SK-N-SH treated with all-trans-retinoic acid at 6 μM for 48 hours (cell line): Measurements from ENCODE around the gene CHRND.

Experiments used
- ATAC-seq: fragments of 200-7000 bp; cut with Tn5 transposase; 3 replicates; pipeline ENCODE4 v1.9.1; 2020; ENCODE audit warnings: mild to moderate bottlenecking, moderate library complexity
- BACH2 ChIP-seq: fragments of 250-450 bp; sonication (Bioruptor Pico); IDR thresholded peaks from 2 replicates; pipeline ENCODE4 v1.9.0; 2021; ENCODE audit warnings: mild to moderate bottlenecking, borderline replicate concordance
- CREB5 ChIP-seq: fragments of 250-450 bp; sonication (Bioruptor Pico); IDR thresholded peaks from 2 replicates; pipeline ENCODE4 v1.5.1; 2020; ENCODE audit warnings: low read depth, mild to moderate bottlenecking, moderate library complexity
- CSRNP3 ChIP-seq: fragments of 250-450 bp; sonication (Bioruptor Pico); IDR thresholded peaks from 2 replicates; pipeline ENCODE4 v1.5.1; 2021; ENCODE audit warnings: mild to moderate bottlenecking, moderate library complexity
- GLIS3 ChIP-seq: fragments of 250-450 bp; sonication (Bioruptor Pico); IDR thresholded peaks from 2 replicates; pipeline ENCODE4 v1.5.0; 2020; ENCODE audit warnings: mild to moderate bottlenecking, moderate library complexity
- ISL1 ChIP-seq: fragments of 250-450 bp; sonication (Bioruptor Pico); IDR thresholded peaks from 2 replicates; pipeline ENCODE4 v2.1.2; 2022; ENCODE audit warnings: mild to moderate bottlenecking, moderate library complexity
- OSR1 ChIP-seq: fragments of 250-450 bp; sonication (Bioruptor Pico); IDR thresholded peaks from 2 replicates; pipeline ENCODE4 v1.8.0; 2022; ENCODE audit warnings: moderate library complexity, mild to moderate bottlenecking, inconsistent platforms
- RARB ChIP-seq: fragments of 250-450 bp; sonication (Bioruptor Pico); IDR thresholded peaks from 2 replicates; pipeline ENCODE4 v1.8.0; 2021; ENCODE audit warnings: mild to moderate bottlenecking, moderate library complexity
- TCF4 ChIP-seq: fragments of 250-450 bp; sonication (Bioruptor Pico); IDR thresholded peaks from 2 replicates; pipeline ENCODE4 v1.8.0; 2021; ENCODE audit warnings: mild to moderate bottlenecking, moderate library complexity, borderline replicate concordance
- TOX ChIP-seq: fragments of 250-450 bp; sonication (Bioruptor Pico); IDR thresholded peaks from 2 replicates; pipeline ENCODE4 v1.8.0; 2021; ENCODE audit warnings: mild to moderate bottlenecking, moderate library complexity, borderline replicate concordance
- ZC3H10 ChIP-seq: fragments of 250-450 bp; sonication (Bioruptor Pico); IDR thresholded peaks from 2 replicates; pipeline ENCODE4 v1.5.1; 2021; ENCODE audit warnings: mild to moderate bottlenecking, moderate library complexity
- ZFP30 ChIP-seq: fragments of 450-650 bp; formaldehyde crosslinking; IDR thresholded peaks from 2 replicates; pipeline ENCODE4 v1.5.0; 2022; ENCODE audit warnings: mild to moderate bottlenecking, moderate library complexity
- ZNF70 ChIP-seq: fragments of 450-650 bp; formaldehyde crosslinking; IDR thresholded peaks from 2 replicates; pipeline ENCODE4 v1.5.0; 2020; ENCODE audit warnings: mild to moderate bottlenecking, moderate library complexity
- ZNF8 ChIP-seq: fragments of 450-650 bp; formaldehyde crosslinking; IDR thresholded peaks from 2 replicates; pipeline ENCODE4 v1.5.0; 2020; ENCODE audit warnings: mild to moderate bottlenecking, moderate library complexity
- TF ChIP-seq, protein P1 (sequence below): fragments of 250-450 bp; sonication (Bioruptor Pico); IDR thresholded peaks from 2 replicates; pipeline ENCODE4 v1.8.0; 2021; ENCODE audit warnings: low read depth, mild to moderate bottlenecking, moderate library complexity, borderline replicate concordance
- TF ChIP-seq, protein P2 (sequence below): fragments of 250-450 bp; sonication (Bioruptor Pico); IDR thresholded peaks from 2 replicates; pipeline ENCODE4 v1.5.0; 2020; ENCODE audit warnings: mild to moderate bottlenecking, moderate library complexity
- TF ChIP-seq, protein P3 (sequence below): fragments of 250-450 bp; sonication (Bioruptor Pico); IDR thresholded peaks from 2 replicates; pipeline ENCODE4 v1.8.0; 2020; ENCODE audit warnings: mild to moderate bottlenecking, moderate library complexity, borderline replicate concordance

The CHRND gene

GRCh38 chr2:232481322-232482140 lies 44.4 kb upstream of the CHRND start:
- ATAC-seq = no peak
- no peak for TF ChIP-seq OSR1 (CRISPR knock-in tag)
- no peak for TF ChIP-seq TCF4 (CRISPR knock-in tag)
- TF ChIP-seq TOX (CRISPR knock-in tag) = no peak
- TF ChIP-seq, protein P1, sequence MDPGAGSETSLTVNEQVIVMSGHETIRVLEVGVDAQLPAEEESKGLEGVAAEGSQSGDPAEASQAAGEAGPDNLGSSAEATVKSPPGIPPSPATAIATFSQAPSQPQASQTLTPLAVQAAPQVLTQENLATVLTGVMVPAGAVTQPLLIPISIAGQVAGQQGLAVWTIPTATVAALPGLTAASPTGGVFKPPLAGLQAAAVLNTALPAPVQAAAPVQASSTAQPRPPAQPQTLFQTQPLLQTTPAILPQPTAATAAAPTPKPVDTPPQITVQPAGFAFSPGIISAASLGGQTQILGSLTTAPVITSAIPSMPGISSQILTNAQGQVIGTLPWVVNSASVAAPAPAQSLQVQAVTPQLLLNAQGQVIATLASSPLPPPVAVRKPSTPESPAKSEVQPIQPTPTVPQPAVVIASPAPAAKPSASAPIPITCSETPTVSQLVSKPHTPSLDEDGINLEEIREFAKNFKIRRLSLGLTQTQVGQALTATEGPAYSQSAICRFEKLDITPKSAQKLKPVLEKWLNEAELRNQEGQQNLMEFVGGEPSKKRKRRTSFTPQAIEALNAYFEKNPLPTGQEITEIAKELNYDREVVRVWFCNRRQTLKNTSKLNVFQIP (CRISPR knock-in tag) = no peak
- TF ChIP-seq ZNF70 (CRISPR knock-in tag) = no peak
- no peak for TF ChIP-seq ZC3H10 (CRISPR knock-in tag)
- no peak for TF ChIP-seq CREB5 (CRISPR knock-in tag)
- TF ChIP-seq, protein P2, sequence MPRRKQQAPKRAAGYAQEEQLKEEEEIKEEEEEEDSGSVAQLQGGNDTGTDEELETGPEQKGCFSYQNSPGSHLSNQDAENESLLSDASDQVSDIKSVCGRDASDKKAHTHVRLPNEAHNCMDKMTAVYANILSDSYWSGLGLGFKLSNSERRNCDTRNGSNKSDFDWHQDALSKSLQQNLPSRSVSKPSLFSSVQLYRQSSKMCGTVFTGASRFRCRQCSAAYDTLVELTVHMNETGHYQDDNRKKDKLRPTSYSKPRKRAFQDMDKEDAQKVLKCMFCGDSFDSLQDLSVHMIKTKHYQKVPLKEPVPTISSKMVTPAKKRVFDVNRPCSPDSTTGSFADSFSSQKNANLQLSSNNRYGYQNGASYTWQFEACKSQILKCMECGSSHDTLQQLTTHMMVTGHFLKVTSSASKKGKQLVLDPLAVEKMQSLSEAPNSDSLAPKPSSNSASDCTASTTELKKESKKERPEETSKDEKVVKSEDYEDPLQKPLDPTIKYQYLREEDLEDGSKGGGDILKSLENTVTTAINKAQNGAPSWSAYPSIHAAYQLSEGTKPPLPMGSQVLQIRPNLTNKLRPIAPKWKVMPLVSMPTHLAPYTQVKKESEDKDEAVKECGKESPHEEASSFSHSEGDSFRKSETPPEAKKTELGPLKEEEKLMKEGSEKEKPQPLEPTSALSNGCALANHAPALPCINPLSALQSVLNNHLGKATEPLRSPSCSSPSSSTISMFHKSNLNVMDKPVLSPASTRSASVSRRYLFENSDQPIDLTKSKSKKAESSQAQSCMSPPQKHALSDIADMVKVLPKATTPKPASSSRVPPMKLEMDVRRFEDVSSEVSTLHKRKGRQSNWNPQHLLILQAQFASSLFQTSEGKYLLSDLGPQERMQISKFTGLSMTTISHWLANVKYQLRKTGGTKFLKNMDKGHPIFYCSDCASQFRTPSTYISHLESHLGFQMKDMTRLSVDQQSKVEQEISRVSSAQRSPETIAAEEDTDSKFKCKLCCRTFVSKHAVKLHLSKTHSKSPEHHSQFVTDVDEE (CRISPR knock-in tag) = no peak
- TF ChIP-seq ZNF8 = no peak
- TF ChIP-seq BACH2 (CRISPR knock-in tag) = no peak
- TF ChIP-seq ZFP30 (CRISPR knock-in tag) = no peak
- TF ChIP-seq CSRNP3 (CRISPR knock-in tag) = no peak

DNA sequence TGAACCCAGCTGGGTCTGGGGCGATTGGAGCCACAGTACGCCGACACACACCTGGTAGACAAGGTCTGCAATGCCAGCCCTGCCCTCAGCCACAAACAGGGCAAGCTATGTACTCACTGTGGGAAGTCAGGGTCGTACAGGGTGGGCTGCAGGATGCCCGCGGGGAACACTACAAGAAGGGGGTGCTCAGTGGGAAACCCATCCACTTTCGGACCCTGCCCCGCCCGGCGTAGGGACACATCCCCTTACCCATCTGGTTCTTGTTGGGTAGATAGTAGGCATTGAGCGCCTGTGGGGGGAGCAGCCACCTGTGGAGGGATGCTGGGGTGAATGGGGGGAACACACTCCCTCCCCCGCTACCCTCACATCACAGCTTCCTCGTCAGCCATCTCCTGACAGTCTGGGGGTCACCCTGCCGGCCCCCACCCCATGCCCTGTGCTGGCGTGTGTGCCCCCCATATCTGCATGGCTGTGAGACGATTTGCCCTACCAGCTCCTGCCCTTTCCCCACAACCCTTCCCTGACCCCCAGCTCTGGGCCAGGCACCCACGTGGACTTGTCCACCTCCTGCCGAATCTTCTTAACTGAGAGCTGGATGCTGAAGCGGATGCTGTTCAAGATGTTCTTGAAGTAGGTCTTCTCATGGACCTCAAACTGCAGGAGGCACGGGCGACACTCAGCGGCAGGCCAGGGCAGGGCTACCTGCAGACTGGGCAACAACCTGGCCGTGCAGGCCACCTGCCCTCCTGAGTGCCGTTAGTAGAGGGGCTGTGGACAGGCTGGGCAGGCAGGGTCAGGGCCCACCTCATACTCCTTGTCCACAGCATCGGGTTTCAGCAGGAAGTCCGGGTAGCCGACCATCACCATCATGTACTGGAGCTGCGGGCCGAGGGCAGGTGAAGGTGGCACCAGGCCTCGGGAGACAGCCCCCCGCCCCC lies 43.4 kb upstream of the CHRND start:
- ATAC-seq = no peak
- TF ChIP-seq ISL1 (no peak), GLIS3 (CRISPR knock-in tag) (no peak), ZNF70 (CRISPR knock-in tag) (no peak), CREB5 (CRISPR knock-in tag) (no peak), RARB (CRISPR knock-in tag) (no peak), ZFP30 (CRISPR knock-in tag) (no peak)
- TF ChIP-seq, protein P3, sequence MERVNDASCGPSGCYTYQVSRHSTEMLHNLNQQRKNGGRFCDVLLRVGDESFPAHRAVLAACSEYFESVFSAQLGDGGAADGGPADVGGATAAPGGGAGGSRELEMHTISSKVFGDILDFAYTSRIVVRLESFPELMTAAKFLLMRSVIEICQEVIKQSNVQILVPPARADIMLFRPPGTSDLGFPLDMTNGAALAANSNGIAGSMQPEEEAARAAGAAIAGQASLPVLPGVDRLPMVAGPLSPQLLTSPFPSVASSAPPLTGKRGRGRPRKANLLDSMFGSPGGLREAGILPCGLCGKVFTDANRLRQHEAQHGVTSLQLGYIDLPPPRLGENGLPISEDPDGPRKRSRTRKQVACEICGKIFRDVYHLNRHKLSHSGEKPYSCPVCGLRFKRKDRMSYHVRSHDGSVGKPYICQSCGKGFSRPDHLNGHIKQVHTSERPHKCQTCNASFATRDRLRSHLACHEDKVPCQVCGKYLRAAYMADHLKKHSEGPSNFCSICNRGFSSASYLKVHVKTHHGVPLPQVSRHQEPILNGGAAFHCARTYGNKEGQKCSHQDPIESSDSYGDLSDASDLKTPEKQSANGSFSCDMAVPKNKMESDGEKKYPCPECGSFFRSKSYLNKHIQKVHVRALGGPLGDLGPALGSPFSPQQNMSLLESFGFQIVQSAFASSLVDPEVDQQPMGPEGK (CRISPR knock-in tag) = no peak
- TF ChIP-seq, all 23 proteins: peak for 0
